GM18870 (cell line): ENCODE measurements around the gene CAMK1.

ENCODE experiments used
- ATAC-seq: cut with Tn5 transposase; IDR thresholded peaks from one replicate; pipeline ENCODE4 v1.9.1; 2021; ENCODE audit warnings: moderate library complexity; ENCODE audit not compliant: unreplicated experiment

Gene CAMK1

DNA sequence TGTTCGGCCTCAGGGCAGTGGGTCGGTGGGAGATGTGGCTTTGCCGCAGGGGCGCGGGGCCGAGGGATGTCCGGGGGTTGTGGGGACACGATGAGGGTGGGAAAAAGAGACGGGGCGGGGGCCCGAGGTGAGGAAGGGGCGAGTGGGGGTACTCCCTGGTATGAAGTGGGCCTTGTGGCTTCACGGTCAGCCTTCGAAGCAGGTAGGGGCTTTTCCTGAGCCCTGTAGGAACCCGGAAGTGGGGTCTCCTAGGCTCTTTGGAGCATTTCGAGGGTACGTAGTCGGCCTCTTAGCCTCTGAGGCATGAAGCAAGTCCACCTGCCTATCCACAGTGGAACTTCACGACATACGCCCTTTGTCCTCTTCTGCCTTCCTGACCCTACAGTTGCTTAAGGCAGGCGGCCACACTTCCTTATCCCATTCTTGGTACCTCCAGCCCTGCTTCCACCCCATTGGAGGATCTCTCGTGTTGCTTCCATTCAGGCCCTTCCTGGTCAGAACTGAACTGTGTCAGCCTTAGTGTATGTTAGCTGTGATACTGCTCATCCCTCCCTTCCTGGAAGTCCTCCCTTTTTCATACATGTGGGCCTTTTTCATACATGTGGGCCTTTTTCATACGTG is 23.5 kb upstream of the CAMK1 start:
- ATAC-seq: no peak

DNA sequence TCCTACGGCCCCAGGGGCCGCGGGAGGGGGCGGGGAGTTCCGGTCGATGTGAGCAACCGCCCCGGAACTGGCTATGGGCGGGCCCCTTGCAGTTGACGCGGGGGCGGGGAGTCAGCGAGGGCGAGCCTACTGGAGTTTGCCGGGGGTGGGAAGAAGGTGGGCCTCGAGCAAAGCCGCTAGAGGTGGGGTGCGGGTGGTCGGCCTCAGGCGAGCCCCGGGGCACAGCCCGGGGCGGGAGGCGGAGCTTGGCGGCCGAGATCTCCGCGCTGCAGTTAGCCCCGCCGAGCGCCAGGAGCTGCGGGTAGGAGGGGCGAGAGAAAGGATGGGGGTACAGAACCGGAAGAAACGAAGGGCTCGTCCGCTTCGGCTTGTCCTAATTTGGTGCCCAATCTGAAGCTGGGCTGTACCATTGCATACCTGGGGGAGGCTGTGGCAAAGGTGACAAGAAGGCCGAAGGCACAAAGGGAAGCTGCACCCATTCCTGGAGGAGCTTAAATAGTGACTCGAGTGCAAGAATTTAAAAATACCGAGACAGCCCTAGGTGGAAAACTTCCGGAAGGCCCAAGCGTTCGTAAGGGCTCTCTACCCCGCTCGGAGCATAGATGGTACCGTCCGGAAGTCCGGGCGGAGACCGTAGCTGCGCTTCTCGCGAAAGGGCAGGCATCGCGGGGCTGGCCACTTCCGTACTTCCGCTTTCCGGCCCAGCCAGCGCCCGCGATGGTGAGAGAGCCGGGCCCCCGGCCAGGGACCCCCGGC is 22.8 kb upstream of the CAMK1 start, which contains the start of the genes ARPC4 and TADA3:
Gene ARPC4 (plus strand): TSS at position 678 of the 756 bp plus-strand sequence. CDS start 40 bp downstream, at position 718.
Gene TADA3 (minus strand): TSS at position 69 of the 756 bp plus-strand sequence. CDS start 1,007 bp downstream, outside the sequence.
- peak; percentile 81 for ATAC-seq

DNA sequence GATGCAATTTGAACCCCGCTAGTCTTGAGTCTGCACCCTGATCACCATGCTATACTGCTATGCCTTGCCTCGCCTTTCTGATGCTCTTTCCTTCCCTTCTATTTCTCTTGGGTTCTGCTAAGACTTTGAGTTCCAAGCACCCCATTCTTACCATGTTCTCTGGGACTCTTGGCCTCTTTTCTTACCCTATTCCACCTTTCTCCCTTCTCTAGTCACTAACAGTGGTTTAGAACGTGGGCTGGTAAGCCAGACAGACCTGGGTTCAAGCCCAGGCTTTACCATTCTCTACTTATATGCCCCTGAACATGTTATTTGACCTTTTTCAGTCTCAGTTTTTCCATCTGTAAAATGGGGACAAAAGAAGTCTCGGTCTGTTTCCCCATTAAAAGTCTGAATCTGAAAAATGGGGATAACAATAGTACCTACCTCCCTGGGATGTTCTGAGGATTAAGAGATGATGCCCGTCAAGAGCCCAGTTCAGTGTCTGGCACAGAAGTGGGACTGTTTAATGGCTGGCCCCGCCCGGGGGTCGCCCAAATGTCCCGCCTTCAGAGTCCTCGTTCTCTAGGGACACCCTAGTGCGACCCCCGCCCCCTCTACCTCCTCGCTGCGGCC is 22.1 kb upstream of the CAMK1 start:
- ATAC-seq: peak; percentile 4

DNA sequence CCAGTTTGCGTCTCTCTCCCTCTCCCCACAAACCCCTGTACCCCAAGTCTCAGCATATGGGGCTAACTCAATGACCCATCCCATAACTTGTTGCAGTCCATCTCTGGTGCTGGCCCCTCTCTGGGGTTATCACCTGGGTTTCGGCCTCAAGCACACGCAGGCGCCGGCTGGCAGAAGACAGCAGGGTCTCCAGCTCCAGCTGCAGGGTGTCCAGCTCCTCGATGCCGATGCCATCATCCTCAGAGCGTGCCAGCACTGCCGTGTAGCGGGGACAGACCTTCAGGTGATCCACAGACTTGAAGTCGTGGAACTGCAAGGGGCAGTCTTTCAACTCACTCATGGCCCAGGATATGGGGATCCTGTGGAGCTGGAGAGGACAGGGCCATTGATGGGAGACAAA is 21.4 kb upstream of the CAMK1 start:
- ATAC-seq: no peak

DNA sequence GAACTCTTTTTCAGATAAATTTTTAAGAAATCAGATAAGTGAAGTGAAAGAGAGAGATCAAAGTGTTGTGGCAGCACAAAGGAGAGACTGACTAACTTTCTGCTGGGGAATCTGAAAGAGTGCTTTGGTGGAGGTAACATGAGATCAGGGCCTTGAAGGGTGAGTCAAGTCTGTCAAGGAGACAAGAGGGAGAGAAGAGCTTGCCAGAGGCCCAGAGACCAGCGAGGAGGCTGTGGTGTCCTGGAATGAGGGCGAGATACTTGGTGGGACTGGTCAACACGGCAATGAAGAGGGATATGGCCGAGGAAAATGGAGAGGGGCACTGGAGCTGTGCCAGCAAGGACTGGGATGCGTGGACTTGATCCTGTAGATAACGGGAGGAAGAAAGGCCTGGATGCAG is 18.0 kb upstream of the CAMK1 start:
- ATAC-seq: no peak

DNA sequence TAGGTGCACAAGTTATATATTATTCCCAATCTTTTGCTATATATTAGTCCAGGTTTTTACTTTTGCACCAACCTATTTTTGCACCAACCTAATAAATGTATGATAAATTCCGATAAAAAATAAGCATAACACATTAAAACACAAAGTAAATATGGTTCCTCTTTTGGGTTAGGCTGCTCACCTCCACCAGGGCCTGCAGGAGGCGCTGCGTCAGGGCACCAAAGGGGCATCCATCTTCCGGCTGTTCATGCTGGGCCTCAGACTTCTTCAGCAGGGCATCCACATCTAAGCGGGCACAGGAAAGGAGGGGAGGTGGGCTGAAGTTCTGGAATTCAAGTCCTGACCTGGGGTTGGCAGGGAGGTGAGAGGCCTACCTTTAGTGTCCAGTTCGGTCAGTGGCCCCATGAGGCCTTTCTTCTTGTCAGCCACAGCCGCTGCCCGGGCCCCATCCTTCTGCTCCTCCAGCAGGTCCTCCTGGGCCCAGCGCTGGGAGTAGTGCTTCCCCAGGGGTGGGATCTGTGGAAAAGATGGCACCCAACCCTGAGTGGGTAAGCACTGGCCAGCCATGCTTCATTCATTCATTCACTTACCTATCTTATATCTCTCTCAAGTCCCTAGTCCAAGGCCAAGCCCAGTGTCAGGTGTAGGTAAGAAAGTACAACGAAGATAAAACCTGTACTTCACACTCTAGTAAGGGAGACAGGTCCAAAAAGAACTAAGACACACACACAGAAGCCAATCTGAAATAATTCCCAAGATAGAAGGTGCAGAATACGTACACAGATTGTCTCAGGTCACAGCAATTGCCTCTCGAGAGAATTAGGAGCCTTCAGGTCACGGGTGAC is 17.3 kb upstream of the CAMK1 start:
- ATAC-seq: no peak

DNA sequence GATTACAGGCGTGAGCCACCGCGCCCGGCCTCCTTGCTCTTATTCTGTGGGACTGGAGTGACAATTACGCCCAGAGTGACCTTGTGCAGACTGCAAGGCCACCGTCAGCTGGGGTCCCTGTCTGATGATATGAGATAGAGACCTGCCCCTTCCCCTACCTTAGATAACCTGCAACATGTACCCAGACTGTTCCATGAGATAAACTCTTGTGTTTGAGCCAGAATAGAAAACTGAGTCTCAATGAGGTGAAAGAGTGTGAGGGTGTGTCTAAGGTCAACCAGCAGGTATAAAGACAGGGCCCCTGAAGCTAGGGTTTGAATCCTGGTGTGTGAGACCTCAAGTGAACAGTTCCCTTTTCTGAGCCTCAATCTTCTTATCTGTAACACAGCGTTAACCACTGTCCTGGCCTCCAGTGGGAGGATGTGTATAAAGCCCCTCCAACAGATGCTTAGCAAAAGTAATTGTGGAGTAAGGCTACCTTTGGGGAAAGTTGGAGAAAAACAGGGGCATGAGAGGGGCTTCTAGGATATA is 16.5 kb upstream of the CAMK1 start:
- no peak for ATAC-seq

DNA sequence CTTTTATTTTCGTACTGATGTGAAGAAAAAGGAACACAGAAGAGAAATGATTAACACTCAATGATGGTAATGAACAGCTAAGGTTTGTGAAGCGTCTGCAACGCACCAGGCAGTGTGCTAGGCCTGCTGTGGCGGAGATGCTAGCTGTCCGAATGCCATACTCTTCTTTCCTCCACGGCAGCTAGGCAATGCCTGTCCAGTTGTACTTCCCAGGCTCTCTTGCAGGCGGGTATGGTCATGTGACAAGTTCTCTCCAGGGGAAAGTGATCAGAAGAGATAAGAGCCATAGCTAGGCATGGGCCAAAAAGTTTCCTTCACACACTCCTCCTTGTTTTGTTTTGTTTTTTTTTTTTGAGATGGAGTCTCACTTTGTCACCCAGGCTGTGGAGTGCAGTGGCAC is 15.9 kb upstream of the CAMK1 start:
- no peak for ATAC-seq

DNA sequence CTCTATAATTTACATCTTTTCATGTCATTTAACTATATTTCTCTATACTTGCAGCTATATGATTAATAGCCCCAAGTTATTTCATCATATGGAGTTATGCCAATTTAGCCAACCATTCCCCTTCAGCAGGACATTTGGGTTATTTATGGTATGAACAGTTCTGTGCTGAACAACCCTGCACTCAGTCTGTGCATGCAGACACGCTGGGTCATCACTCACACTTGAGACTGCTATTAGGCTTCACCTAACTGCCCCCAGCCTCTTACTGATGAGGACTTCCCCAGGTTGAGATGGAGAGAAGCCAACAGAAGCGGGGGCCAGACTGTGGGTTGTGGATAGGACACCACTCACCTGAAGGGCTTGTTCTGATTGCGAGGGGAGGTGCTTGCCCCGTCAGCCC is 15.2 kb upstream of the CAMK1 start:
- ATAC-seq: no peak

DNA sequence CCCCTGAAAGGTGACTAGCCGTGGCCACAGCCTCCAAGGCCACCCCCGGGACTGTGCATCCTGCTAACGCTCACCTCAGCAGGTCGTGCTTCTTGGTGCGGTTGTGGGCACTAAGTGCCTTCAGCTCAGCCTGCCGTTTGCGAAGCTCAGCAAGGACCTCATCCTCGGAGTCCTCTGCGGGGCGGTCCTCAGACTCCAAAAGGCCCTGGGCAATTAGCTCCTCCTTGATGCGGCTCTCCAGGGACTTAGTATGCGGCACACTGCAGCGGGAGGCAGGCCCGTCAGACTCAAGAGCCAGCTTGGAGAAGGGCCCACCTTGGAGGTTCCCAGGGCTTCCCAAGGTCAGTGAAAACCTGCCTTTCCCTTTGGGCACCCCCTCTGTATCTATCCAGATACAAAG is 14.2 kb upstream of the CAMK1 start:
- no peak for ATAC-seq

DNA sequence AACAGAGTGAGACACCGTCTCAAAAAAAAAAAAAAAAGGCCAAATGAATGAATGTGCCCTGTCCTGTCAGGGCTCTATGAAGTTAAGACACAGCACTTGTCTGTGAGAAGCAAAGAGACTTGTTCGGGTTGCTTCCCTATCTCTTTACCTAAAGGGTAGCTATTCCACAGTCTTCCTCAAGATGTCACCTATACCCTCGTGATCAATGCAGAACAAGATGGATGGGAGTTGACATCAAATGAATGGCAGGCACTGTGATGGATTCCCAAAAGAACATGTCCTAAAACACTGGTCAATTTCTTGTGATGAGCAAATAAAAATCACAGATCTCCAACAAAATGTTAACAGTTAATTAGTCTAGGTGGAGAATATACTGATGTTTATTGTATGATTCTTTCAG is 13.0 kb upstream of the CAMK1 start:
- ATAC-seq: no peak

DNA sequence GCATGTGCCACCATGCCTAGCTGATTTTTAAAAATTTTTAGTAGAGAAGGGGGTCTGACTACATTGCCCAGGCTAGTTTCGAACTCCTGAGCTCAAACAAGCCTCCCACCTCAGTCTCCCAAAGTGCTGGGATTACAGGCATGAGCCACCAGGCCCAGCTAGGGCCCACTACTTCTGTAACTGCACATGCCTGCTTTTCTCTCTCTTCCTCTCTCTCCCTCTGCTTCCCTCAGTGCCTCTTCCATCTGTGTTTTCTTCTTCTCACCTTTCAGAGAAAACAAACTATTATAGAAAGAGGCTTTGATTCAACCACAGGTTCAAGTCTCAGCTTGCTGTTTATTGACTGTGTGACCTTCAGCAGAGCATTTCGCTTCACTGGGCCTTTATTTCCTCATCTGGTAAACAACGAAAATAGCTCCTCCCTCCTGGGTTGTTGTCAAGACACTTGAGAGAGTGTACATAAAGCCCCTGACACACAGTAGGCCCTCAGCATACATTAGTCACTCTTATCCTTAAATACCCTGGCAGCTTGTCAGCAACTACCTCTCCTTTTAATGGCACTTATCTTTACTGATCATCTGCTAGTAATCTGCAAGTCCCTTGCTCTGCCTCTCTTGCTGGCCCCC is 12.3 kb upstream of the CAMK1 start:
- ATAC-seq: no peak

DNA sequence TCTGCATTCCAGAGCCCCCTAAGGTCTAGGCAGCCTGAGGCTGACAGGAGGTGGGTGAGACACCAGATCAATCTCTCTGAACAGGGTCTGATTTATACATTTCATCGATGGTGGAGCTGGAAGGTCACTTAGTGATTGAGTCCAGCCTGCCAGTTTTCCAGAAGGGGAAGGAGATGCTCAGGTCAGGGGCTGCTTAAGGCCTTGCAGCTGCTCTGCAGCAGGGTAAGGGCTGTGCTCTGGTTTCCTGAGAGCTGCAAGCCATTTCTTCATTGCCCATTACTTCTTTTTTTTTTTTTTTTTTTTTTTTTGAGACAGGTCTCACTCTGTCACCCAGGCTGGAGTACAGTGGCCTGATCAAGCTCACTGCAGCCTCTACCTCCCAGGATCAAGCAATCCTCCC is 11.8 kb upstream of the CAMK1 start:
- ATAC-seq: no peak

DNA sequence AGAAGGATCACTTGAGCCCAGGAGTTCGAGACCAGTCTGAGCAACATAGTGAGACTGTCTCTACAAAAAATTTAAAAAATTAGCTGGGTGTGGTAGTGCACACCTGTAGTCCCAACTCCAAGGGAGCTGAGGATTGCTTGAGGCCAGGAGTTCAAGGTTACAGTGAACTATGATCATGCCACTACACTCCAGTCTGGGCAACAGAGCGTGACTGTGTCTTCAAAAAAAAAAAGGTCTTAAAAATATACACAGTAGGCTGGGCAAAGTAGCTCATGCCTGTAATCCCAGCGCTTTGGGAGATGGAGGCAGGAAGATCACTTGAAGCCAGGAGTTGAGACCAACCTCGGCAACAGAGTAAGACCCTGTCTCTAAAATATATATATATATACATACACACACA is 11.2 kb upstream of the CAMK1 start:
- ATAC-seq: no peak

DNA sequence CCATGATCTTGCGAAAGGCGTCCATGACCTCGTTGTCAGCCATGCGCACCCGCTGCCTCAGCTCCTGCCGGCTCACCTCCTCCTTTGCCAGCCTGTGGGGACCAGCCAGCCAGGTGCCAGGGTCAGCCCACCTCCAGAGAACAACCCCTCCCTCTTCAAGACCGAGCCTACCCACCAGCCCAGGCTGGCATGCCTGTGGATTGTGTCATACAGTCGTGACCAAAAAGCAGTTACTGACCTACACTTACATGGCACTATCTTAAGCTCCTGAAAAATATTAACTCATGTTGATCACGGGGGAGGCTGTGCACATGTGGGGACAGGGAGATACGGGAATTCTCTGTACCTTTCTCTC is 10.7 kb upstream of the CAMK1 start:
- no peak for ATAC-seq

DNA sequence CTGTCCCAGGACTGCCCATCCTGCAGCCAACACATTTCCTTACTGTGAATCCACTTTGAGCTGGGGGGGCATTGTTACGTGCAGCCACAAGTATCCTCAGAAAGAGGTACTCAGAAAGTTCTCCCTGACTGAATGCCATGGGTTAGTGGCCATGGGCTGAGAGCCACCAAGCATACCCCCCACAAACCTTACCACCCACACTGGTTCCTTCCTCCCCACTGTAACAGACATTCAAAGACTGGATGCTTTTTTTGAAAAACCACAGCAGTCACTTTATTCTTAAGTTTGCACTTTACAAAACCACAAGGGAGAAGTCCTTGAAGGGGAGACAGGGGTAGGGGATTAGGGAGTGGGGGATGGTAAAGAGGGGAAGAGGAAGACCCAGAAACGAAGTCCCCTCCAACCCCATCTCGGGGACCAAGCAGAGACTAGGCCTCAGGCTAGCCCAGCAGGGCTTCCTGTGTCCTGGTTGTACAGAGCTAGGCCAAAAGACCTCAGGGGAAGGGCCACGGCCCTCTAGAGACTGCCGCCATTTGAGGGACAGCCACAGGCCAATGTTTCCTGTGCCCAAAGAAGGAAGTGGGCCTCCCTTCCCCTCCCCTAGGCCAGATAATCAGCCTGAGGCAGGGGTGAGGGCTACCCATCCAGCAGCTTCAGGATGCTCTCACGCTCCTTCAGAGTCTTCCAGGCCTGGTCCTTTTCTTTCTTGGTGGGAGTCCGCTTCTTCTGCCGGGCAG is 10.1 kb upstream of the CAMK1 start:
- peak; percentile 42 for ATAC-seq

DNA sequence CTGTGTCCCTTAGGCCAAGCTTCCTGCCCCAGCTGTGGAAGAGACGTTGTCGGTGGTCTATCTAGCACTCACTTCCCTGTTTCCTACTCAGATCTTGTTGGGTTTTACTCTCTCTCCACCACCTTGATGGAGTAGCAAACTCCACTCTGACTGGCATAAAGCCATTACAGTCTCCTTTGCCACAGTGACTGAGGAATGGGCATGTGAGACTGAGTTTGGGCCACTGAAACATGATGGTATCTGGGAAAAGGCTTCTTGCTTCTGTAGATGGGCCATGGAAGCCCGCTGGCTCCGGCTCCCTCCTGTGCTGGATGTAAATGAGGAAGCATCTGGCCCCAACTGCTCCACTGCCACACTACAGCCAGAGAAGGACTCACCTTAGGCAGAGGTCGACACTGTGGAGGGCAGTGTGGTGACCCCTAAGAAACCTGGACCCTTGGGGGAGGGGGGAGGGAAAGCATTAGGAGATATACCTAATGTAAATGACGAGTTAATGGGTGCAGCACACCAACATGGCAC is 9.4 kb upstream of the CAMK1 start:
- ATAC-seq: no peak

DNA sequence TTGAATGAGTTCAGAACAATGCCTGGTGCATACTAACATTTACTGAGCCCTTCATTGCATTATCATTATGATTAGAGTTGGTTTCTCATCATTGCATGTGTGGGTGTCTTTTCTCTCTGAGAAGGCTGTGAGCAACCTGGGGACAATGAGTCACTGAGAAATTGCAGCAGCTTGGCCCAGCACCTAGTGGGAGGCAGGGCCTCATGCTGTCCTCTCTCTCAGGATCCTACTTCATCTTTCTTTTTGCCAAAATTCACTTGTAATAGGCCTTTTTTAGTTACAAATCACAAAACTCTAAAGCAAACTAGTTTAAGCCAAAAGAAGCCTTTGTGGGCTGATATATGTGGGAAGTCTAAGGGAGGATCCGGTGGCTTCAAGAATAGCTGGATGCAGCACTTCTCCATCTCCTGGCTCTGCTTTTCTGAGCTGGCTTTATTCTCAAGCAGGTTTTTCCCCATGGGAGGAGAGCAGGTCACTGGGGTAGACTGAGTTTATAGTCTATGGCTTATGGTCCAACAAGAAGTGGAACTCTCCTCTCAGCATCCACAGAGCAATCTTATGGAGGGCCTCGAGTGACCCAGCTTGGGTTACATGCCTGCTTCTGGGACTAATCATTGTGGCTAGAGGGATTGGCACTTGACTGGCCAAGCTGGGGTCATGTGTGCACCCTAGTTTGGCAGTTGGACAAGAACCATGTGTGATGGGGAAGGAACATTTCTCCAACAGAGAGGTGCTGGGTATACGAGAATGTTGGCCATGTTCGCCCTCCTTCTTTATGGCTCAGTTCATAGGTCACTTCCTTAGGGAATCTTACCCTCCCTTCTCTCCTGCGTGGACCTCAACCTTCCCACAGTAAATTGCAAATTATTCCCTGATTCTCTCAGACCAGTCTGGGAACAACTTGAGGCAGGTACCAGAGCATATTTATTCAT is 8.7 kb upstream of the CAMK1 start:
- no peak for ATAC-seq

DNA sequence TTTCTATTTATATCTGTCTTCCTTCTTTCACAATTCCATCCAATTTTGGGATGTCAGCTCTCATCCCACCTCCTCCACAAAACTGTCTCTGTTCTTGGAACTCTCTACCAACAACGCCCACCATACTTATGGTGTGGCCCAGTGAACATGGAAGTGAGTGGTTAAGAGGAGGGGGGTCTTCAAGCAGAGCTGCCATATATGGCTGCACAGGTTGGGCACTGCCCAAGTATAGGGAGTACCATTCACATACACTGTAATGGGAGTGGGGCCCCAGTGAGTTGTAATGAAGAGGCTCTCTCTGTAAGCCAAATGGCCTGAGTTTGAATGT is 7.9 kb upstream of the CAMK1 start:
- no peak for ATAC-seq
